Glutamatergic neuron (in vitro differentiated cells): ENCODE results near the gene PLXNA2. TPM values are rescaled to one million over a fixed set of nuclear protein-coding genes. Genes with fewer than 3 reads are reported as not detected.

Experiments used
- DNase-seq: peaks from one replicate; pipeline ENCODE4 v3.0.0; 2022
- H3K27ac Mint-ChIP-seq: one replicate; pipeline ENCODE4 v1.8.0; 2020; ENCODE audit warnings: mild to moderate bottlenecking, mixed read lengths, inconsistent platforms; ENCODE audit not compliant: unreplicated experiment
- H3K27me3 Mint-ChIP-seq: one replicate; pipeline ENCODE4 v1.8.0; 2020; ENCODE audit warnings: mild to moderate bottlenecking, moderate library complexity, mixed read lengths, inconsistent platforms; ENCODE audit not compliant: unreplicated experiment
- H3K36me3 Mint-ChIP-seq: one replicate; pipeline ENCODE4 v1.8.0; 2020; ENCODE audit warnings: mild to moderate bottlenecking, mixed read lengths, inconsistent platforms; ENCODE audit not compliant: unreplicated experiment
- H3K4me1 Mint-ChIP-seq: one replicate; pipeline ENCODE4 v1.8.0; 2020; ENCODE audit warnings: mild to moderate bottlenecking, low read depth, mixed read lengths, inconsistent platforms; ENCODE audit not compliant: unreplicated experiment
- H3K4me3 Mint-ChIP-seq: one replicate; pipeline ENCODE4 v1.8.0; 2020; ENCODE audit warnings: mild to moderate bottlenecking, mixed read lengths, inconsistent platforms; ENCODE audit not compliant: unreplicated experiment
- H3K9me3 Mint-ChIP-seq: one replicate; pipeline ENCODE4 v1.8.0; 2020; ENCODE audit warnings: mild to moderate bottlenecking, moderate library complexity, mixed read lengths, inconsistent platforms; ENCODE audit not compliant: unreplicated experiment
- total RNA-seq: library from RNA; stranded (reverse); fragmentation: NEBNext Ultra II Directional; extraction: Animal tissue kit (Norgen Biotek cat#: 25700); gene quantifications from one replicate; pipeline ENCODE4 v1.2.1, GENCODE V29; 2021; ENCODE audit not compliant: unreplicated experiment
- TF ChIP-seq, protein P1 (sequence below): fragments of 200-600 bp; sonication (generic); IDR thresholded peaks from one replicate; pipeline ENCODE4 v1.5.0; 2021; ENCODE audit not compliant: partially characterized antibody, unreplicated experiment

The PLXNA2 gene
- total RNA-seq, 1 donor from 2014 or later, result 66.0 TPM

DNA sequence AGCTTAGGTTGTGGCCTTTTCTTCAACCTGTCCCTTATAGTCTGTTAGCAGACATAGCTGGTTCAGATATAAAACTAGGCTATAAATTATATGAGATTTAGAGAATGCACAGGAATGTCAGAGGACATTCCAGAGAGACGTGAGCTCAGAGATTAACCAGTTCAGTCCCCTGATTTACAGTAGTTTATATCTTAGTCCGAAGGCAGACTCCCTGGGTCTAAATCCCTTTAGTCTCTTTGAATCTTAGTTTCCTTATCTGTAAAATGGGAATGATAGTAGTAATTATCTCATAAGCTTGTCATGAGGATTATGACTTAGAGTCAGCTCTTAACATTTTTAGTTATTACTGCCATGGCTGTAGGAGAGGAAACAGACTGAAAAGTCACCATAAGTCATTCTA lies 45.5 kb upstream of the PLXNA2 start:
- Mint-ChIP-seq H3K36me3 (no peaks in the 10 kb centered on the region), H3K27me3 (peaks cover 1% of the 10 kb centered on the region), H3K4me1 (no peaks in the 10 kb centered on the region), H3K4me3 (no peak overlapping the region), H3K27ac (no peak overlapping the region), H3K9me3 (peaks cover 1% of the 10 kb centered on the region)
- TF ChIP-seq, protein P1, sequence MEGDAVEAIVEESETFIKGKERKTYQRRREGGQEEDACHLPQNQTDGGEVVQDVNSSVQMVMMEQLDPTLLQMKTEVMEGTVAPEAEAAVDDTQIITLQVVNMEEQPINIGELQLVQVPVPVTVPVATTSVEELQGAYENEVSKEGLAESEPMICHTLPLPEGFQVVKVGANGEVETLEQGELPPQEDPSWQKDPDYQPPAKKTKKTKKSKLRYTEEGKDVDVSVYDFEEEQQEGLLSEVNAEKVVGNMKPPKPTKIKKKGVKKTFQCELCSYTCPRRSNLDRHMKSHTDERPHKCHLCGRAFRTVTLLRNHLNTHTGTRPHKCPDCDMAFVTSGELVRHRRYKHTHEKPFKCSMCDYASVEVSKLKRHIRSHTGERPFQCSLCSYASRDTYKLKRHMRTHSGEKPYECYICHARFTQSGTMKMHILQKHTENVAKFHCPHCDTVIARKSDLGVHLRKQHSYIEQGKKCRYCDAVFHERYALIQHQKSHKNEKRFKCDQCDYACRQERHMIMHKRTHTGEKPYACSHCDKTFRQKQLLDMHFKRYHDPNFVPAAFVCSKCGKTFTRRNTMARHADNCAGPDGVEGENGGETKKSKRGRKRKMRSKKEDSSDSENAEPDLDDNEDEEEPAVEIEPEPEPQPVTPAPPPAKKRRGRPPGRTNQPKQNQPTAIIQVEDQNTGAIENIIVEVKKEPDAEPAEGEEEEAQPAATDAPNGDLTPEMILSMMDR, result no peak
- DNase-seq, result no peak

GRCh38 chr1:208288495-208288894 lies 44.3 kb upstream of the PLXNA2 start:
- H3K4me1 Mint-ChIP-seq, result no peaks in the 10 kb centered on the region
- TF ChIP-seq, protein P1, result no peak
- no peak overlapping the region for H3K27ac Mint-ChIP-seq
- H3K4me3 Mint-ChIP-seq, result peak overlapping the region; percentile 1
- no peaks in the 10 kb centered on the region for H3K36me3 Mint-ChIP-seq
- no peak for DNase-seq
- peaks cover 1% of the 10 kb centered on the region for H3K27me3 Mint-ChIP-seq
- peaks cover 1% of the 10 kb centered on the region for H3K9me3 Mint-ChIP-seq

DNA sequence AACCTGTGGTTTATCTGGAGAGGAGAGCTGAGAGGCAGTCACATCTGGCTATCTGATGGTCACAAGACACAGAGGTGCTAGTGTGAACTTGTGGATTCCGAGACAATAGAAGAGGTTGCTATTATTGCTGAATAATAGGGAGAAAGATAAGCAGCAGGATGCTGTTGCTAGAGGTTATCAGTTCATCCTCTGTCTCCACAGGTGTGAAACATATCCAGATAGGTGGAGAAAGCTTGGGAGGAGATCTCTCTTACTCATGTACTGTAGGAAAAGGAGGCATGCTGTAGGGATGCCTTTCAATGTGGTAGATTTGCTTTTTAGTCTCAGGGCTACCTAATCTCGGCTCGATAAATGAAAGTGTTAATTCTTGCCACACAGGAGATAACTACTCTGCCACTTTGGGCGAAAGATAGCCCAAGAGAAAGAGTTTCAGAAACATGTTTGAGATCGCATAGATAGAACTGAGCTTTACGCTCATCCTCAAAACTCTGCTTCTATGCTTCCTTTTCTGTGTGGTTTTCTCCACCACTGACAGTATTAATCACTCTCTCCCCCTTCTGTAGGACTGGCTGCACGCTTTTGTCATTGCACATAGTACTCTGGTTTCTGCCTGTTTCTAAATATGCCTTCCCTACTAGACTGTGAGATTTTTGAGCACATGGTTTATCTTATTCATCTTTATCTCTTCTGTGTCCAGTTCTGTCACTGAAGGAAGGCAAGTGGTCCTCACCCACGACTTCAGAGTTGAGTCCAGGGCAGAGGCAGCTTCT lies 36.7 kb upstream of the PLXNA2 start:
- H3K4me1 Mint-ChIP-seq, result peaks cover 12% of the 10 kb centered on the region
- peaks cover 6% of the 10 kb centered on the region for H3K27me3 Mint-ChIP-seq
- H3K27ac Mint-ChIP-seq, result no peak overlapping the region
- TF ChIP-seq, protein P1, result no peak
- no peaks in the 10 kb centered on the region for H3K9me3 Mint-ChIP-seq
- no peak for DNase-seq
- no peak overlapping the region for H3K4me3 Mint-ChIP-seq
- no peaks in the 10 kb centered on the region for H3K36me3 Mint-ChIP-seq

DNA sequence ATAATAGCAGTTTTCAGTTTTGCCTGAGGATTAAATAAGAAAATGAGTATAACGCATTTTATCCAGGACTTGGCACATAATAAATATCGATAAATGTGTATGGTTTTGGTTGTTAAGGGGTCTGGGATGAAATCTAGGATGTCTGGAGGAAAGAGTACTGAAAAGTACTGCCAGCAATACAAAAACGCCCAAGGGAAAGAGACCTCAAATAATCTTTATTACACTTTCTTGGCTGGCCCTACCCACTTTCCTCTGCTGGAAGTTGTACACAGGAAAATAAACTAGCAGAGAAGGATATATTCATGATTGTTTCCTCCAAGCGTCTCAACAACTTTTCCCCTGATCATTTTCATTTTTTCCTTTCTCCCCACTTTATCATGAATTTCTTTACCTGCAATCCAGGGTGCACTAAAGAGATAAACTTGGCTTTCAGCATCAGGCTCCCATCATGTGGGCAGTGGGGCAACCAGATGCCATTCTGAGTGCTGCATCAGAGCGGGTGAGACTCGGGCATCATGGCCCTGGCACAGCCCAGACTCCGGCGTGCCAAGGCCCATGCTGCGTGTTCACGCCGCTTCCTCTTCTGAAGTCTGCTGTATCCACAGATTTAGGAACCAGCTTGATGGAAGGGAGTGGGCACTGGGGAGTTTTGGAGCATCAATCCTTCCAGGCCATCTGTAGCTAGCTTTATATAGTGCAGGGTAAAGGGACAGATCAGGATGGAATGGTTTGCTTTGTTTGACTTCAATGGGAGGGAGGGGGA lies 35.8 kb upstream of the PLXNA2 start:
- no peak for DNase-seq
- H3K36me3 Mint-ChIP-seq, result no peaks in the 10 kb centered on the region
- no peak overlapping the region for H3K4me3 Mint-ChIP-seq
- TF ChIP-seq, protein P1, result no peak
- H3K9me3 Mint-ChIP-seq, result no peaks in the 10 kb centered on the region
- H3K27me3 Mint-ChIP-seq, result peaks cover 6% of the 10 kb centered on the region
- peaks cover 12% of the 10 kb centered on the region for H3K4me1 Mint-ChIP-seq
- no peak overlapping the region for H3K27ac Mint-ChIP-seq

DNA sequence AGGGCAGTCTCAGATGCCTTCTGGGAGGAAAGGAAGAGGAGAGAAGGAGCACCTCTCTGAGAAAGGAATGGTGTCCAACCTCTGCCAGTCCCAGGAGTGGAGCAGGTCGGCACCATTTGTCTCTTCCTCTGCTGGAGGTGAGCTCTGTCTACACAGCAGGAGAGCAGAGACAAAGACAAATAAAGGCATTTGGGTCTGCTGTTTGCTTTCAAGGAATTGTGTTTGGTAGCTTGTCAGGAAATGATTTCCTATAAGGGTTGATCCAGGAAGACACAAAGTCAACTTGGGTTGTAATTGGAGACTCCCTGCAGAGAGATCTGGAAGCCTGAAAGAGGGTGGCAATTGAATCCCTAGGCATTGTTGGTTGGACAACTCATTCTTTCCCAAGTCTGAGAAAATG lies 34.5 kb upstream of the PLXNA2 start:
- H3K4me3 Mint-ChIP-seq, result no peak overlapping the region
- peaks cover 5% of the 10 kb centered on the region for H3K27me3 Mint-ChIP-seq
- TF ChIP-seq, protein P1, result no peak
- H3K27ac Mint-ChIP-seq, result no peak overlapping the region
- peaks cover 12% of the 10 kb centered on the region for H3K4me1 Mint-ChIP-seq
- no peaks in the 10 kb centered on the region for H3K36me3 Mint-ChIP-seq
- H3K9me3 Mint-ChIP-seq, result no peaks in the 10 kb centered on the region
- DNase-seq, result no peak
